NB4 (cell line): Measurements from ENCODE around the gene STIM2.
"Not testable (repeated sequence)": the region's sequence is repeated elsewhere in the genome, so short reads cannot be mapped to it uniquely, and the experiment has no call there.

Experiments used
- DNase-seq: peaks from one replicate; pipeline ENCODE4 v3.0.0; 2010; ENCODE audit warnings: low read depth
- H3K4me3 ChIP-seq: one replicate; pipeline ENCODE4 v1.5.1; 2011; ENCODE audit warnings: mild to moderate bottlenecking, low read depth, low read length, moderate library complexity
- CTCF ChIP-seq: IDR thresholded peaks from one replicate; pipeline ENCODE4 v1.5.1; 2012; ENCODE audit warnings: low read depth, low read length
- MYC ChIP-seq: IDR thresholded peaks from 2 replicates; pipeline ENCODE4 v1.6.1; 2011; ENCODE audit warnings: low read depth, low read length
- POLR2A ChIP-seq: IDR thresholded peaks from 2 replicates; pipeline ENCODE4 v1.6.1; 2011; ENCODE audit warnings: mild to moderate bottlenecking; ENCODE audit not compliant: insufficient read length; ENCODE audit errors: extremely low read depth
- TF ChIP-seq, protein P1 (sequence below): IDR thresholded peaks from 2 replicates; pipeline ENCODE4 v1.6.1; 2011; ENCODE audit warnings: low read depth, low read length

STIM2 gene

DNA sequence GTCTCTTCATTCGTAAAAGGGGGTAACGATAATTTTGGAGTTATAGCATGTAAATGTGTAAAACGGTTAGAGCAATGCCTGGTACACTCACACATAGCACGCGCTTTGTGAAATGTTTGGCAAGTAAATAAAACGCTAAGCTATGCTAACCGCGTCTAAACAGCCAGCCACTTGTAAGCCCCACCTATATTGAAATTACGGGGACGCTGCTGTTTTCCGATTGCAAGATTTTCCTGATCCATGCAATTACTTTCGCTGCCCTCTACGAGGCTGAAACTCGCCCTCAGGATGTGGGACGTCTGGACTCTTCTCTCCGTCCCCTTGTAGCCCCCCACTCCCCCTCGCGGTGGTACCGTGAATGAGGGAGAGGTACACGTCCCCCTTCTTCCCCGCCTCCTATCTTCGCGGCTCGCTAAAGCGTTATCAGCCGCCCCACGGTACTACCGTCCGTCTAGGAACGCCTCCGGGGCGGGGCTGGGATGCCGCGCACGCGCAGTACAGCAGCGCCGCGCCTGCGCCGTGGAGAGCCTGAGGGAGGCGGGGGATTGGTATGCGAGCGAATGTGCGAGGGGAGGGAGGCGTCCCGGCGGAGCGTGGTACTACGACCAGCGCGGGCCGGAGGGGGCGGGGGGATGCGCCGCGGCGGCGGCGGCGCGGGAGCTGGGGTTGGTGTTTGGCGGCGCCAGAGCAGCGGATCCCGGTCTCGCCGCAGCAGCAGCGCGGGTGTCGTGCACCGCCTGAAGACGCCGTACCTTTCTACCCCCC is at the start of gene STIM2:
Gene STIM2 (plus strand): TSS at position 685 of the 765 bp plus-strand sequence.
- peak; percentile 100 for DNase-seq

DNA sequence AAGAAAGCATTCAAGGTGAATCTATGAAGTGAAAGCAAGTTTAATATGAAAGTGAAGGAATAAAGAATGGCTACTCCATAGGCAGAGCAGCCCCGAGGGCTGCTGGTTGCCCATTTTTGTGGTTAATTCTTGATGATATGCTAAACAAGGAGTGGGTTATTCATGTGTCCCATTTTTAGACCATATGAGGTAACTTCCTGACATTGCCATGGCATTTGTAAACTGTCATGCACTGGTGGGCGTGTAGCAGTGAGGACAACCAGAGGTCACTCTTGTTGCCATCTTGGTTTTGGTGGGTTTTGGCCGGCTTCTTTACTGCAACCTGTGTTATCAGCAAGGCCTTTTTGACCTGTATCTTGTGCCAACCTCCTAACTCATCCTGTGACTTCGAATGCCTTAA is 49.1 kb upstream of the STIM2 start:
- DNase-seq = peak; percentile 59

More for the DNA sequence above, at the start of gene STIM2:
- H3K4me3 ChIP-seq = peak within 1 kb of the TSS; percentile 84
- peak; percentile 55 for TF ChIP-seq CTCF
- 0 out of 2 replicates have a peak, but pooled peaks have one; percentile 4 for TF ChIP-seq MYC
- TF ChIP-seq, protein P1, sequence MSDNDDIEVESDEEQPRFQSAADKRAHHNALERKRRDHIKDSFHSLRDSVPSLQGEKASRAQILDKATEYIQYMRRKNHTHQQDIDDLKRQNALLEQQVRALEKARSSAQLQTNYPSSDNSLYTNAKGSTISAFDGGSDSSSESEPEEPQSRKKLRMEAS = peak; percentile 47
- TF ChIP-seq POLR2A = peak; percentile 87

DNA sequence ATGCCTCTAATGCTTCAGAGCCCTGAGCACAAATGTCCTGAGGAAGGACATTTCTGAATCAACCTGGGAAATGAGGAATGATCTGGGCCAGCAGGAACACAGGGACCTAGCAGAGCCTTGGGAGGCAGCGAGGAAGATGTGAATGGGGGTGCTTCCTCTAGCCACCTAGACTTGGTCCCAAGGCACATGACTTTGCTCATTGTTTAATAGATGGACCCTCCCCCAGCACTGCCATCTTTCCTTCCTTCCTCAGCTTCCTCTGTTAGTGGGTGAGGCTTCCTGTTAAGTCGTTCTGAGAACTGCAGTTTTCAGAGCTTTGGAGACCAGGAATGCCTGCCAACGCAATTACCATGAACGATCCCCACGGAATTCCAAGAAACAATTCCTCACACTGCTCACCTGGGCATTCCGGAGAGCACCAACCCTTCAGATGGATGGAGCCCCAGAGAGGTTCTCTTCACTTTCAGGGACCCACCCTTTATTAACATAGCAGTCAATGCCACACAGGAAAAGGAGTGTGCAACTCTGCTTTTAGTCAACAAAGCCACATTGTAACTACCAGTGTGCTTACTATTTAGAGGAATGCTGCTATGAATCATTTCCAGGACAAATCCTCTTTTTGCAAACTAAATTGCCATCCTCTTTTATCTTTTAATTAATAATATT is 48.5 kb upstream of the STIM2 start:
- peak; percentile 42 for DNase-seq
- H3K4me3 ChIP-seq = no peak overlapping the region
- no peak for TF ChIP-seq POLR2A
- TF ChIP-seq CTCF = no peak
- no peak for TF ChIP-seq MYC
- TF ChIP-seq, protein P1 = no peak

More for the DNA sequence above, 49.1 kb upstream of the STIM2 start:
- not testable (repeated sequence) for H3K4me3 ChIP-seq

- no peak for TF ChIP-seq MYC
- TF ChIP-seq, protein P1 = no peak
- no peak overlapping the region for H3K4me3 ChIP-seq
- DNase-seq = no peak
Measured at GRCh38 chr4:26813698-26814097, 46.9 kb upstream of the STIM2 start.

GRCh38 chr4:26815199-26815598 is 45.4 kb upstream of the STIM2 start:
- TF ChIP-seq POLR2A (no peak), CTCF (no peak), MYC (no peak)
- TF ChIP-seq, protein P1 = no peak
- DNase-seq = peak; percentile 49
- H3K4me3 ChIP-seq = no peak overlapping the region

DNA sequence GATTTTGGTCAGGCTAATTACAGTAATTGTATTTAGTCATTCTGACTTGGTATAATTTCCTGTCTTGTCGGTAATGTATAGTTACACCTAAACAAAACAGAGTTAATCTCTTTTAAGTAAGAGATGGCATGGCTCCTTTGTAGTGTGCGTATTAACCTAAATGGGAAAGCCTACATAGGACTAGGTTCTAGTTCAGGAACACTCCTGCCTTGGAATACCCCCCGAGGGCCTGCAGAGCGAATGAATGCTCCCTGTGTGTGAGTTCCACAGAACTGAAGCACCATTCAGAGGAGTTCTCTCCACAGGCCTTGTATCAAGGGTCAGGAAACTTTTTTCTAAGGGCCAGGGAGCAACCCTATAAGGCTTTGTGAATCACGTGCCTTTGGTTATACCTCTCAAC is 44.9 kb upstream of the STIM2 start:
- TF ChIP-seq CTCF (no peak), MYC (no peak), POLR2A (no peak)
- TF ChIP-seq, protein P1 = no peak
- no peak for DNase-seq

More for the DNA sequence above, 44.9 kb upstream of the STIM2 start:
- H3K4me3 ChIP-seq = no peak overlapping the region
